Measurements from ENCODE around the gene PROM2.

- TF ChIP-seq JUND (IDR thresholded peaks at IDR 0.05; ENCODE audit: low read depth, low read length) (no peak), BCL11A (IDR thresholded peaks at IDR 0.05; ENCODE audit: low read depth, low read length) (no peak), RB1 (IDR thresholded peaks at IDR 0.05; ENCODE audit: borderline replicate concordance) (no peak), EP300 (IDR thresholded peaks at IDR 0.05; ENCODE audit: borderline replicate concordance in 1 of 2, control insufficient read depth in 1 of 2, low read depth in 2 of 2, low read length in 2 of 2) (no peak), CTCF (IDR thresholded peaks at IDR 0.05 in 2 of 3, conservative IDR thresholded peaks at IDR 0.05 in 1 of 3; ENCODE audit: control insufficient read depth in 2 of 3, extremely low read depth in 1 of 3, insufficient read depth in 1 of 3, low read depth in 3 of 3, low read length in 3 of 3) (no peak), POLR2A (IDR thresholded peaks at IDR 0.05; ENCODE audit: low read depth, low read length) (no peak), PML (IDR thresholded peaks at IDR 0.05; ENCODE audit: low read length) (no peak), POLR2AphosphoS5 (IDR thresholded peaks at IDR 0.05; ENCODE audit: low read length) (no peak)
- TF ChIP-seq, protein P1, sequence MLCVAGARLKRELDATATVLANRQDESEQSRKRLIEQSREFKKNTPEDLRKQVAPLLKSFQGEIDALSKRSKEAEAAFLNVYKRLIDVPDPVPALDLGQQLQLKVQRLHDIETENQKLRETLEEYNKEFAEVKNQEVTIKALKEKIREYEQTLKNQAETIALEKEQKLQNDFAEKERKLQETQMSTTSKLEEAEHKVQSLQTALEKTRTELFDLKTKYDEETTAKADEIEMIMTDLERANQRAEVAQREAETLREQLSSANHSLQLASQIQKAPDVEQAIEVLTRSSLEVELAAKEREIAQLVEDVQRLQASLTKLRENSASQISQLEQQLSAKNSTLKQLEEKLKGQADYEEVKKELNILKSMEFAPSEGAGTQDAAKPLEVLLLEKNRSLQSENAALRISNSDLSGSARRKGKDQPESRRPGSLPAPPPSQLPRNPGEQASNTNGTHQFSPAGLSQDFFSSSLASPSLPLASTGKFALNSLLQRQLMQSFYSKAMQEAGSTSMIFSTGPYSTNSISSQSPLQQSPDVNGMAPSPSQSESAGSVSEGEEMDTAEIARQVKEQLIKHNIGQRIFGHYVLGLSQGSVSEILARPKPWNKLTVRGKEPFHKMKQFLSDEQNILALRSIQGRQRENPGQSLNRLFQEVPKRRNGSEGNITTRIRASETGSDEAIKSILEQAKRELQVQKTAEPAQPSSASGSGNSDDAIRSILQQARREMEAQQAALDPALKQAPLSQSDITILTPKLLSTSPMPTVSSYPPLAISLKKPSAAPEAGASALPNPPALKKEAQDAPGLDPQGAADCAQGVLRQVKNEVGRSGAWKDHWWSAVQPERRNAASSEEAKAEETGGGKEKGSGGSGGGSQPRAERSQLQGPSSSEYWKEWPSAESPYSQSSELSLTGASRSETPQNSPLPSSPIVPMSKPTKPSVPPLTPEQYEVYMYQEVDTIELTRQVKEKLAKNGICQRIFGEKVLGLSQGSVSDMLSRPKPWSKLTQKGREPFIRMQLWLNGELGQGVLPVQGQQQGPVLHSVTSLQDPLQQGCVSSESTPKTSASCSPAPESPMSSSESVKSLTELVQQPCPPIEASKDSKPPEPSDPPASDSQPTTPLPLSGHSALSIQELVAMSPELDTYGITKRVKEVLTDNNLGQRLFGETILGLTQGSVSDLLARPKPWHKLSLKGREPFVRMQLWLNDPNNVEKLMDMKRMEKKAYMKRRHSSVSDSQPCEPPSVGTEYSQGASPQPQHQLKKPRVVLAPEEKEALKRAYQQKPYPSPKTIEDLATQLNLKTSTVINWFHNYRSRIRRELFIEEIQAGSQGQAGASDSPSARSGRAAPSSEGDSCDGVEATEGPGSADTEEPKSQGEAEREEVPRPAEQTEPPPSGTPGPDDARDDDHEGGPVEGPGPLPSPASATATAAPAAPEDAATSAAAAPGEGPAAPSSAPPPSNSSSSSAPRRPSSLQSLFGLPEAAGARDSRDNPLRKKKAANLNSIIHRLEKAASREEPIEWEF (IDR thresholded peaks at IDR 0.05; ENCODE audit: insufficient replicate concordance, low read depth, low read length), result no peak
These were observed 21.8 kb downstream of the PROM2 start for GRCh38 chr2:95296011-95296410.
